HG03457 (cell line): ENCODE results near the gene GNPDA1.

Source experiments
- ATAC-seq: cut with Tn5 transposase; IDR thresholded peaks from one replicate; pipeline ENCODE4 v1.9.1; 2021; ENCODE audit warnings: moderate number of reproducible peaks; ENCODE audit not compliant: unreplicated experiment

GNPDA1 gene

GRCh38 chr5:142024771-142025304 lies 12.0 kb upstream of the GNPDA1 start:
- ATAC-seq, result peak; percentile 99

GRCh38 chr5:142023836-142024235 lies 11.0 kb upstream of the GNPDA1 start:
- ATAC-seq, result no peak

- no peak for ATAC-seq
Measured at GRCh38 chr5:142020122-142020659, 7.4 kb upstream of the GNPDA1 start.

GRCh38 chr5:142017832-142018427 lies 5.1 kb upstream of the GNPDA1 start:
- peak; percentile 35 for ATAC-seq

- peak; percentile 31 for ATAC-seq
Measured at GRCh38 chr5:142016556-142016955, 3.7 kb upstream of the GNPDA1 start.

GRCh38 chr5:142015781-142016533 lies 3.1 kb upstream of the GNPDA1 start:
- peak; percentile 39 for ATAC-seq

- no peak for ATAC-seq
Measured at GRCh38 chr5:142014911-142015584, 2.2 kb upstream of the GNPDA1 start.

GRCh38 chr5:142013734-142014521 lies 1.1 kb upstream of the GNPDA1 start:
- ATAC-seq, result no peak

- no peak for ATAC-seq
Measured at GRCh38 chr5:142012186-142012785, 541 bp downstream of the GNPDA1 start.

- ATAC-seq, result no peak
Measured at GRCh38 chr5:142011572-142012185, 1.1 kb downstream of the GNPDA1 start.

- no peak for ATAC-seq
Measured at GRCh38 chr5:142009886-142010285, 2.9 kb downstream of the GNPDA1 start.

GRCh38 chr5:142008813-142009212 lies 4.0 kb downstream of the GNPDA1 start:
- ATAC-seq, result no peak

- ATAC-seq, result no peak
Measured at GRCh38 chr5:142007237-142007544, 5.6 kb downstream of the GNPDA1 start.

- ATAC-seq, result no peak
Measured at GRCh38 chr5:142006363-142007236, 6.2 kb downstream of the GNPDA1 start.

GRCh38 chr5:142003266-142003800 lies 9.5 kb downstream of the GNPDA1 start:
- ATAC-seq, result no peak

GRCh38 chr5:142000704-142001484 lies 11.9 kb downstream of the GNPDA1 start:
- ATAC-seq, result no peak

GRCh38 chr5:142000173-142000572 lies 12.7 kb downstream of the GNPDA1 start:
- ATAC-seq, result no peak

- ATAC-seq, result no peak
Measured at GRCh38 chr5:141997358-141997960, 15.4 kb downstream of the GNPDA1 start.
